ENCODE results near the gene LDLR. TPM values are rescaled to one million over a fixed set of nuclear protein-coding genes. Genes with fewer than 3 reads are reported as not detected.
"Not testable (repeated sequence)": the region's sequence is repeated elsewhere in the genome, so short reads cannot be mapped to it uniquely, and the experiment has no call there.

Gene LDLR
- total RNA-seq, 1 donor from 2014 or later: 163 TPM

GRCh38 chr19:11069561-11069960, 19.7 kb upstream of the LDLR start:
- no peak for DNase-seq (ENCODE audit: extremely low read depth, low read depth, low spot score)

- no peak for DNase-seq (ENCODE audit: extremely low read depth, low read depth, low spot score)
Measured at GRCh38 chr19:11070123-11070522, 19.1 kb upstream of the LDLR start.

GRCh38 chr19:11073568-11073967, 15.7 kb upstream of the LDLR start:
- no peak for DNase-seq (ENCODE audit: extremely low read depth, low read depth, low spot score)

- not testable (repeated sequence) for DNase-seq (ENCODE audit: extremely low read depth, low read depth, low spot score)
Measured at GRCh38 chr19:11076792-11077191, 12.5 kb upstream of the LDLR start.

GRCh38 chr19:11078893-11079292, 10.4 kb upstream of the LDLR start:
- no peak for DNase-seq (ENCODE audit: extremely low read depth, low read depth, low spot score)

- DNase-seq (ENCODE audit: extremely low read depth, low read depth, low spot score): no peak
Measured at GRCh38 chr19:11079999-11080398, 9.3 kb upstream of the LDLR start.

- no peak for DNase-seq (ENCODE audit: extremely low read depth, low read depth, low spot score)
Measured at GRCh38 chr19:11087870-11088505, 1.3 kb upstream of the LDLR start.

GRCh38 chr19:11088506-11089253, 583 bp upstream of the LDLR start:
- DNase-seq (ENCODE audit: extremely low read depth, low read depth, low spot score): no peak

GRCh38 chr19:11090014-11090263, 676 bp downstream of the LDLR start:
- DNase-seq (ENCODE audit: extremely low read depth, low read depth, low spot score): not testable (repeated sequence)

GRCh38 chr19:11090264-11090996, 1.2 kb downstream of the LDLR start:
- DNase-seq (ENCODE audit: extremely low read depth, low read depth, low spot score): no peak

- DNase-seq (ENCODE audit: extremely low read depth, low read depth, low spot score): no peak
Measured at GRCh38 chr19:11090997-11091702, 1.9 kb downstream of the LDLR start.

GRCh38 chr19:11091703-11092153, 2.5 kb downstream of the LDLR start:
- DNase-seq (ENCODE audit: extremely low read depth, low read depth, low spot score): peak; percentile 88

- peak; percentile 65 for DNase-seq (ENCODE audit: extremely low read depth, low read depth, low spot score)
Measured at GRCh38 chr19:11092181-11092538, 2.9 kb downstream of the LDLR start.

- no peak for DNase-seq (ENCODE audit: extremely low read depth, low read depth, low spot score)
Measured at GRCh38 chr19:11093689-11094238, 4.5 kb downstream of the LDLR start.

GRCh38 chr19:11094520-11094894, 5.2 kb downstream of the LDLR start:
- no peak for DNase-seq (ENCODE audit: extremely low read depth, low read depth, low spot score)

- no peak for DNase-seq (ENCODE audit: extremely low read depth, low read depth, low spot score)
Measured at GRCh38 chr19:11096210-11096841, 7.1 kb downstream of the LDLR start.

GRCh38 chr19:11097367-11097766, 8.1 kb downstream of the LDLR start:
- DNase-seq (ENCODE audit: extremely low read depth, low read depth, low spot score): not testable (repeated sequence)

- DNase-seq (ENCODE audit: extremely low read depth, low read depth, low spot score): no peak
Measured at GRCh38 chr19:11098327-11098726, 9.1 kb downstream of the LDLR start.

GRCh38 chr19:11098861-11099260, 9.6 kb downstream of the LDLR start:
- no peak for DNase-seq (ENCODE audit: extremely low read depth, low read depth, low spot score)

- no peak for DNase-seq (ENCODE audit: extremely low read depth, low read depth, low spot score)
Measured at GRCh38 chr19:11100049-11100448, 10.8 kb downstream of the LDLR start.

GRCh38 chr19:11101057-11101456, 11.8 kb downstream of the LDLR start:
- DNase-seq (ENCODE audit: extremely low read depth, low read depth, low spot score): no peak
